K562 (cell line): ENCODE measurements around the gene SLC35E3. TPM values are rescaled to one million over a fixed set of nuclear protein-coding genes. Genes with fewer than 3 reads are reported as not detected.

Source experiments
- CHD1 ChIP-seq: fragments of 200-600 bp; sonication (generic); IDR thresholded peaks from one replicate; pipeline ENCODE4 v1.6.1; 2012; ENCODE audit warnings: mild to moderate bottlenecking, moderate library complexity, low read length, inconsistent platforms
- GTF2F1 ChIP-seq: IDR thresholded peaks from 2 replicates; pipeline ENCODE4 v1.6.1; 2011; ENCODE audit warnings: low read depth, low read length, improper control_type of control experiment
- MTA1 ChIP-seq: fragments of 450-650 bp; IDR thresholded peaks from 2 replicates; pipeline ENCODE4 v1.6.1; 2017; ENCODE audit warnings: borderline replicate concordance
- MYC ChIP-seq, 2 experiments: fragments of 250-450 bp in 1 of 2; sonication (Bioruptor Pico) in 1 of 2; IDR thresholded peaks; 2 replicates each; pipeline versions ENCODE4 v1.5.1 to v1.6.1; 2012 to 2021; ENCODE audit warnings: low read depth in 2 of 2, borderline replicate concordance in 1 of 2, improper control_type of control experiment in 1 of 2, low read length in 1 of 2, mild to moderate bottlenecking in 1 of 2, moderate library complexity in 1 of 2
- NCOR1 ChIP-seq: fragments of 450-650 bp; IDR thresholded peaks from 2 replicates; pipeline ENCODE4 v1.6.1; 2016; ENCODE audit warnings: mild to moderate bottlenecking, moderate library complexity
- POLR2AphosphoS2 ChIP-seq: IDR thresholded peaks from 2 replicates; pipeline ENCODE4 v1.6.1; 2012; ENCODE audit warnings: low read length, improper control_type of control experiment
- SETDB1 ChIP-seq: IDR thresholded peaks from one replicate; pipeline ENCODE4 v1.6.1; 2012; ENCODE audit warnings: low read length, control low read depth, inconsistent platforms
- TFAM ChIP-seq: fragments of 250-450 bp; sonication (Bioruptor Pico); conservative IDR thresholded peaks from 2 replicates; pipeline ENCODE4 v1.5.0; 2021; ENCODE audit warnings: mild to moderate bottlenecking, moderate library complexity
- U2AF1 ChIP-seq: fragments of 200-400 bp; formaldehyde crosslinking; optimal IDR thresholded peaks from 2 replicates; pipeline ENCODE3; 2017; ENCODE audit warnings: mild to moderate bottlenecking, low read depth, low read length, moderate library complexity
- ZBTB8A ChIP-seq: fragments of 450-650 bp; IDR thresholded peaks from 2 replicates; pipeline ENCODE4 v1.6.1; 2018; ENCODE audit warnings: mild to moderate bottlenecking, moderate library complexity; ENCODE audit not compliant: partially characterized antibody
- ZFP36 ChIP-seq: fragments of 150-350 bp; IDR thresholded peaks from 2 replicates; pipeline ENCODE4 v1.6.1; 2018; ENCODE audit warnings: low read length, low read depth; ENCODE audit not compliant: partially characterized antibody
- ZNF316 ChIP-seq: fragments of 450-650 bp; IDR thresholded peaks from 2 replicates; pipeline ENCODE4 v1.6.1; 2016
- ZNF57 ChIP-seq: fragments of 450-650 bp; formaldehyde crosslinking; IDR thresholded peaks from 2 replicates; pipeline ENCODE4 v1.4.0; 2020; ENCODE audit warnings: mild to moderate bottlenecking, moderate library complexity
- polyA plus RNA-seq, 8 experiments: library from polyadenylated mRNA; depleted of rRNA in 4 of 8; stranded (reverse) in 5 of 8; unstranded in 3 of 8; fragments of >200 nt; fragmentation: Nextera tagmentation in 2 of 8; fragmentation: Illumina TruSeq in 1 of 8; extraction: Ambion mirVana in 2 of 8; extraction: Trizol in 1 of 8; gene quantifications; 2 replicates each; pipeline versions ENCODE4 v1.2.1 to v1.2.3, GENCODE V29; 2011 to 2014; ENCODE audit warnings: inconsistent platforms in 1 of 8, missing spikeins in 1 of 8
- total RNA-seq, 7 experiments: library from RNA; depleted of rRNA in 6 of 7; stranded (reverse); fragments of >200 nt in 6 of 7; fragmentation: Illumina TruSeq in 2 of 7; extraction: Trizol in 2 of 7; gene quantifications; 2 replicates each; pipeline versions ENCODE4 v1.2.1 to v1.2.3, GENCODE V29; 2011 to 2021; ENCODE audit warnings: low replicate concordance in 1 of 7
- TF ChIP-seq, protein P1 (sequence below): fragments of 250-450 bp; sonication (Bioruptor Pico); IDR thresholded peaks from 2 replicates; pipeline ENCODE4 v1.4.0; 2020; ENCODE audit warnings: mild to moderate bottlenecking
- TF ChIP-seq, protein P2 (sequence below): fragments of 250-450 bp; sonication (Bioruptor Pico); IDR thresholded peaks from 2 replicates; pipeline ENCODE4 v1.5.0; 2021; ENCODE audit warnings: mild to moderate bottlenecking, borderline replicate concordance
- TF ChIP-seq, protein P3 (sequence below): sonication (generic); formaldehyde crosslinking; IDR thresholded peaks from 2 replicates; pipeline ENCODE4 v1.8.0; 2022; ENCODE audit warnings: mild to moderate bottlenecking, missing genetic modification reagents
- TF ChIP-seq, protein P4 (sequence below): fragments of 450-650 bp; conservative IDR thresholded peaks from 2 replicates; pipeline ENCODE4 v1.6.1; 2016; ENCODE audit warnings: missing genetic modification characterization, low read depth, mild to moderate bottlenecking, control low read depth, missing compliant biosample characterization

SLC35E3 gene
- total and polyA plus RNA-seq, 9 of the 15 experiments (the other 6 are each of a cell fraction or from before 2014, with no cell fraction given): 1.2 to 5.9 (median 3.8) TPM

DNA sequence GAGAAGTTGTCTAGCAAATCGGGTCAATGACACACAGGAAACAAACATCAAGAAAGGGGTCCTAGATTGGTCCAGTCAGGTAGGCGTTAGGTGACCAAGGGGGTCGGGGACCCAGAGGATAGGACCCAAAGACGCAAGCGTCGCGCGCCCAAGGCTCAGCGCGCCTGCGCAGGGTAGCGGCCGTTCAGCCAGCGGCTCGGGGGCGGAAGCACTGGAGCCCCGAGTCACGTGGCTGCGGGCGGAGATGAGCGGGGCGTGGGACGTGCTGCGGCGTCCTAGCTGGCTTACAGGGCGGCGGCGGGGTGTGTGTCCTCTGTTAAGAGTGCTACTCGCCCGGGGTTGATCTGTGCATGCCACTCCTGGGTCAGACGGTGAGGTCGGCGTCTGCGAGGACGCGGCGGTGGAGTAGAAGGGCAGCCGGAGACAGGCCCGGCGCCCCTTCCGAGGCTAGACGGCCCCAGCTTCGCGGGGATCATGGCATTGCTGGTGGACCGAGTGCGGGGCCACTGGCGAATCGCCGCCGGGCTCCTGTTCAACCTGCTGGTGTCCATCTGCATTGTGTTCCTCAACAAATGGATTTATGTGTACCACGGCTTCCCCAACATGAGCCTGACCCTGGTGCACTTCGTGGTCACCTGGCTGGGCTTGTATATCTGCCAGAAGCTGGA, at the start of gene SLC35E3 (continued):
- TF ChIP-seq, protein P1, sequence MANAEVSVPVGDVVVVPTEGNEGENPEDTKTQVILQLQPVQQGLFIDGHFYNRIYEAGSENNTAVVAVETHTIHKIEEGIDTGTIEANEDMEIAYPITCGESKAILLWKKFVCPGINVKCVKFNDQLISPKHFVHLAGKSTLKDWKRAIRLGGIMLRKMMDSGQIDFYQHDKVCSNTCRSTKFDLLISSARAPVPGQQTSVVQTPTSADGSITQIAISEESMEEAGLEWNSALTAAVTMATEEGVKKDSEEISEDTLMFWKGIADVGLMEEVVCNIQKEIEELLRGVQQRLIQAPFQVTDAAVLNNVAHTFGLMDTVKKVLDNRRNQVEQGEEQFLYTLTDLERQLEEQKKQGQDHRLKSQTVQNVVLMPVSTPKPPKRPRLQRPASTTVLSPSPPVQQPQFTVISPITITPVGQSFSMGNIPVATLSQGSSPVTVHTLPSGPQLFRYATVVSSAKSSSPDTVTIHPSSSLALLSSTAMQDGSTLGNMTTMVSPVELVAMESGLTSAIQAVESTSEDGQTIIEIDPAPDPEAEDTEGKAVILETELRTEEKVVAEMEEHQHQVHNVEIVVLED (CRISPR knock-in tag): peak; percentile 93
- TF ChIP-seq NCOR1 (no peak; the same call in 1 of the 2 replicates), ZNF57 (CRISPR knock-in tag) (no peak), ZFP36 (peak; percentile 50), SETDB1 (peak; percentile 32), MYC (IDR thresholded peaks at IDR 0.05; ENCODE audit: low read depth, low read length) (peak; percentile 86), MYC (CRISPR knock-in tag; IDR thresholded peaks at IDR 0.05; ENCODE audit: borderline replicate concordance, low read depth) (peak; percentile 71; the same call in 1 of the 2 replicates), CHD1 (peak; percentile 43), U2AF1 (no peak), ZBTB8A (no peak), GTF2F1 (no peak), ZNF316 (no peak), POLR2AphosphoS2 (peak; percentile 97; the same call in 1 of the 2 replicates), TFAM (CRISPR knock-in tag) (no peak), MTA1 (peak; percentile 72)
- TF ChIP-seq, protein P2, sequence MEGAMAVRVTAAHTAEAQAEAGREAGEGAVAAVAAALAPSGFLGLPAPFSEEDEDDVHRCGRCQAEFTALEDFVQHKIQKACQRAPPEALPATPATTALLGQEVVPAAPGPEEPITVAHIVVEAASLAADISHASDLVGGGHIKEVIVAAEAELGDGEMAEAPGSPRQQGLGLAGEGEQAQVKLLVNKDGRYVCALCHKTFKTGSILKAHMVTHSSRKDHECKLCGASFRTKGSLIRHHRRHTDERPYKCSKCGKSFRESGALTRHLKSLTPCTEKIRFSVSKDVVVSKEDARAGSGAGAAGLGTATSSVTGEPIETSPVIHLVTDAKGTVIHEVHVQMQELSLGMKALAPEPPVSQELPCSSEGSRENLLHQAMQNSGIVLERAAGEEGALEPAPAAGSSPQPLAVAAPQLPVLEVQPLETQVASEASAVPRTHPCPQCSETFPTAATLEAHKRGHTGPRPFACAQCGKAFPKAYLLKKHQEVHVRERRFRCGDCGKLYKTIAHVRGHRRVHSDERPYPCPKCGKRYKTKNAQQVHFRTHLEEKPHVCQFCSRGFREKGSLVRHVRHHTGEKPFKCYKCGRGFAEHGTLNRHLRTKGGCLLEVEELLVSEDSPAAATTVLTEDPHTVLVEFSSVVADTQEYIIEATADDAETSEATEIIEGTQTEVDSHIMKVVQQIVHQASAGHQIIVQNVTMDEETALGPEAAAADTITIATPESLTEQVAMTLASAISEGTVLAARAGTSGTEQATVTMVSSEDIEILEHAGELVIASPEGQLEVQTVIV: no peak
- TF ChIP-seq, protein P3, sequence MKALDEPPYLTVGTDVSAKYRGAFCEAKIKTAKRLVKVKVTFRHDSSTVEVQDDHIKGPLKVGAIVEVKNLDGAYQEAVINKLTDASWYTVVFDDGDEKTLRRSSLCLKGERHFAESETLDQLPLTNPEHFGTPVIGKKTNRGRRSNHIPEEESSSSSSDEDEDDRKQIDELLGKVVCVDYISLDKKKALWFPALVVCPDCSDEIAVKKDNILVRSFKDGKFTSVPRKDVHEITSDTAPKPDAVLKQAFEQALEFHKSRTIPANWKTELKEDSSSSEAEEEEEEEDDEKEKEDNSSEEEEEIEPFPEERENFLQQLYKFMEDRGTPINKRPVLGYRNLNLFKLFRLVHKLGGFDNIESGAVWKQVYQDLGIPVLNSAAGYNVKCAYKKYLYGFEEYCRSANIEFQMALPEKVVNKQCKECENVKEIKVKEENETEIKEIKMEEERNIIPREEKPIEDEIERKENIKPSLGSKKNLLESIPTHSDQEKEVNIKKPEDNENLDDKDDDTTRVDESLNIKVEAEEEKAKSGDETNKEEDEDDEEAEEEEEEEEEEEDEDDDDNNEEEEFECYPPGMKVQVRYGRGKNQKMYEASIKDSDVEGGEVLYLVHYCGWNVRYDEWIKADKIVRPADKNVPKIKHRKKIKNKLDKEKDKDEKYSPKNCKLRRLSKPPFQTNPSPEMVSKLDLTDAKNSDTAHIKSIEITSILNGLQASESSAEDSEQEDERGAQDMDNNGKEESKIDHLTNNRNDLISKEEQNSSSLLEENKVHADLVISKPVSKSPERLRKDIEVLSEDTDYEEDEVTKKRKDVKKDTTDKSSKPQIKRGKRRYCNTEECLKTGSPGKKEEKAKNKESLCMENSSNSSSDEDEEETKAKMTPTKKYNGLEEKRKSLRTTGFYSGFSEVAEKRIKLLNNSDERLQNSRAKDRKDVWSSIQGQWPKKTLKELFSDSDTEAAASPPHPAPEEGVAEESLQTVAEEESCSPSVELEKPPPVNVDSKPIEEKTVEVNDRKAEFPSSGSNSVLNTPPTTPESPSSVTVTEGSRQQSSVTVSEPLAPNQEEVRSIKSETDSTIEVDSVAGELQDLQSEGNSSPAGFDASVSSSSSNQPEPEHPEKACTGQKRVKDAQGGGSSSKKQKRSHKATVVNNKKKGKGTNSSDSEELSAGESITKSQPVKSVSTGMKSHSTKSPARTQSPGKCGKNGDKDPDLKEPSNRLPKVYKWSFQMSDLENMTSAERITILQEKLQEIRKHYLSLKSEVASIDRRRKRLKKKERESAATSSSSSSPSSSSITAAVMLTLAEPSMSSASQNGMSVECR (CRISPR knock-in tag): peak; percentile 66; the same call in 1 of the 2 replicates
- TF ChIP-seq, protein P4, sequence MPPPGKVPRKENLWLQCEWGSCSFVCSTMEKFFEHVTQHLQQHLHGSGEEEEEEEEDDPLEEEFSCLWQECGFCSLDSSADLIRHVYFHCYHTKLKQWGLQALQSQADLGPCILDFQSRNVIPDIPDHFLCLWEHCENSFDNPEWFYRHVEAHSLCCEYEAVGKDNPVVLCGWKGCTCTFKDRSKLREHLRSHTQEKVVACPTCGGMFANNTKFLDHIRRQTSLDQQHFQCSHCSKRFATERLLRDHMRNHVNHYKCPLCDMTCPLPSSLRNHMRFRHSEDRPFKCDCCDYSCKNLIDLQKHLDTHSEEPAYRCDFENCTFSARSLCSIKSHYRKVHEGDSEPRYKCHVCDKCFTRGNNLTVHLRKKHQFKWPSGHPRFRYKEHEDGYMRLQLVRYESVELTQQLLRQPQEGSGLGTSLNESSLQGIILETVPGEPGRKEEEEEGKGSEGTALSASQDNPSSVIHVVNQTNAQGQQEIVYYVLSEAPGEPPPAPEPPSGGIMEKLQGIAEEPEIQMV (tag): no peak
